Stimulated activated CD8-positive, alpha-beta memory T cell treated with anti-CD3 and anti-CD28 coated beads, Interleukin-2, amount 100 ng/mL, for 48 hours (primary cell): Measurements from ENCODE around the gene PTGR1.
"Not testable (repeated sequence)": the region's sequence is repeated elsewhere in the genome, so short reads cannot be mapped to it uniquely, and the experiment has no call there.

Experiments
- DNase-seq, 2 donors: peaks; one replicate each; pipeline ENCODE4 v3.0.0-alpha.2; 2020; ENCODE audit warnings: low read depth in 2 of 2

The PTGR1 gene

DNA sequence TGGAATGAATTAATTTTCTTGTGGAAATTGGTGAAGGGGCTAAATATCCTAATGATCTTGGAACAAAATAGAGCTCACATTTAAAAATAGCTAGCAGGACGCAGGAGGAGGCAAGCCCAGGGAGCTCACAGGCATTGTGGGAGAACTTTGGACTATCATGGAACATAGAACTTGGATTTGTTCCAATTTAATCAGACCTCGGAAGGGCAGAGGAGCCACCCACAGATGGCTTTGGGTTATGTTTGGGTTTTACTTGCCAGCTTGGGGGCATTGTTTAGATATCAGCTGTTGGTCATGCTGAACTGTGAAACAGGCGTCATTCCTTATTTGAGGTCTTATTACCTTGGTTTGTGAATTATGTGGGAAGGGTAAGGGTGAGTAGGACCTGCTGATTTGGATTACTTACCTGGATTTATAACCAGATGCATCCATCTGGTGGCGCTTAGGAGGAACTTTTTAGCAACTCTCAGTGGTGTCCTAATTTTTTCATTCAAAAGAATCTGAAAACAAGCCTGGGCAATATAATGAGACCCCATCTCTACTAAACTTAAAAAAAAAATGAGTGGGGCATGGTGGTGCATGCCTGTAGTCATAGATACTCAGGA, 14.1 kb upstream of the PTGR1 start:
- no peak for DNase-seq

DNA sequence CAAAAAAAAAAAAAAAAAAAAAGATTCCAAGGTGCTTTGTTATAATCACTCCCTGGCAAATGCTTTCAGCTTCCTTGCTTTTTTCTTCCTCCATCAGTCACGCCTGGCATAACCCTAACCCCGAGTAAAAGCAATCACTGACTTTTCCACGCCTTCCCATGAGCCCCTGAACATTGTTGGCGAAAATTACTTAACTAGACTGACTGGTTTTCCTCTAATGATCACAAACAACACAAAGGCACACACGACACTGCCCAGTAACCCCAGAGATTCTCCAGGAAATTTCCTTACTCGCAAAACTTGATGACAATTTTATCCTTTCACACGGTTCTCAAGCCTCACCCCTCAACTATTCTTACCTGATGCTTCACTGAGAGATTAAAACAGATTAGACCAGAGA, 11.4 kb upstream of the PTGR1 start:
- no peak for DNase-seq

DNA sequence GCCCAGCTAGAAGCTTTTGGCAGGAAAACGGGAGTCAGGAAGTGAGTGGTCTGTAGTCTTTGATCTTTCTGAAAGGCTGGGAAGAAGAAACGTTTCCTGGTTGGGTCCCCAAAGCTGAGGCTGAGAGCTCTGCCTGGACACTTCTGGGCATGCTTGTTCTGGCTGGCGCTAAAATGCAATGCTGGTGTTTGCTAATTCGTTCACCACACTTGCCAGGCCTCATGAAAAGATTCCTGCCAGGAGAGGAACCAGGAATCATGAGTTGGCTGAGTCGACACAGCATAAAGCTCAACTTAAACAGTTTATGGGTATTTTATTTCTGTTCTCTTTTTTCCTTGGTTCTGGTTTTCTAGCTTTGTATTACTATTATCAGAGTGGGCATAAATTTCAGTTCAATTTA, 10.7 kb upstream of the PTGR1 start:
- no peak for DNase-seq

DNA sequence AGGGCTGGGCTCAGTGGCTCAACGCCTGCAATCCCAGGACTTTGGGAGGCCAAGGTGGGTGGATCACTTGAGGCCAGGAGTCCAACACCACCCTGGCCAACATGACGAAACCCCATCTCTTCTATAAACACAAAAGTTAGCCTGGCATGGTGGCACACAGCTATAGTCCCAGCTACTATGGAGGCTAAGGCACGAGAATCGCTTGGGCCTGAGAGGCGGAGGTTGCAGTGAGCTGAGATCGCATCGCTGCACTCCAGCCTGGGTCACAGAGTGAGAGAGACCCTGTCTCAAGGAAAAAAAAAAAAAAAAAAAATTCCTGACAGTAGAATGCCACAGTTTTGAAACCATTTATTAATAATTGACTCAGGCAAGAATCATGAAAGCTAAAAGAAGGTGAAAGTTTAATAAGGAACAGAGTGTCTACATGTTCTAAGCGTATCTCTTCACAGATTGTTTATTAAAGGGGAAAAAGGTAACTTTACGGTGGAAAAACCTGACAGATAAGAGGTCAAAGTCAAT, 5.7 kb upstream of the PTGR1 start:
- DNase-seq = no peak

DNA sequence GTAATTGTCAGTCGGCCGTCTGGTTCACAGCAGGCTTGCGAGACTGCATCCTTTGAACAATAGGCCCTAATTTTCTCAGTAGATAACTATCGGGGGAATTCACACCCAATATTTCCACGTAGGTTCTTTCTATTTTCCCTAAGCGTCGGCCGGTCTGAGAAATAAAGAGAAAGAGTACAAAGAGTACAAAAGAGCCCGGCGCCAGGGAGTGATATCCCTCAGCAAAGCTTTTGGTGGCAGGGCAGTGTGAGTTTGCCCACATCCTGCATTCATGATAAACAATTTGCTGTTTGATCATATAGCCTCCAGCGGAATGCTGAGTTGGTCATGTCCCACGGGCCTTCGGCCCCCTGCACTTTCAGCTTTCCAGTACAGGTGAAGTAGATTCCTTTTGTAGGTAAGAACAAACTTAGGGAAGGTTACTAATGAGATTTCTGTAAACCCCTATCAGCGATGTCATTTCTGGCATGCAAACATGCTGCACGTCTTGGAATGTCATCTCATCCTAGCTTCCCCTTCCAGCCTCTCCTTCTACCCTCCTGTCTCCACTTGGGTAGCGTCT, 4.7 kb upstream of the PTGR1 start:
- DNase-seq = no peak

DNA sequence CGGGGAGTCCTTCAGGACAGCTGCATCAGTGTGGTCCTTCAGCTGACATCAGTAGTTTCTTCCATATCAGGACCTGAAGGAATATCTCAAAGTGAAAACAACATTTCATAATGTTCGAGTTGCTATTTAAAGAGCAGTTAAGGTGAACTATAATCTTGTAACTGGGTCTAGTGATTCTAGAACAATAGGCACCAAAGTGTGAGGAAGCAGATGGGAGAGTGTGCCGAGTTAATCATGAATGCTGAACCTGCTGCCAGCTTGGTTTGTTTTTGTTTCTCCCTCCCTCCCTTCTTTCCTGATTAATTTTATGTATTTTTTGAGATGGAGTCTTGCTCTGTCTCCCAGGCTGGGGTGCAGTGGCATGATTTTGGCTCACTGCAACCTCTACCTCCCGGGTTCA, 3.6 kb upstream of the PTGR1 start:
- no peak for DNase-seq

DNA sequence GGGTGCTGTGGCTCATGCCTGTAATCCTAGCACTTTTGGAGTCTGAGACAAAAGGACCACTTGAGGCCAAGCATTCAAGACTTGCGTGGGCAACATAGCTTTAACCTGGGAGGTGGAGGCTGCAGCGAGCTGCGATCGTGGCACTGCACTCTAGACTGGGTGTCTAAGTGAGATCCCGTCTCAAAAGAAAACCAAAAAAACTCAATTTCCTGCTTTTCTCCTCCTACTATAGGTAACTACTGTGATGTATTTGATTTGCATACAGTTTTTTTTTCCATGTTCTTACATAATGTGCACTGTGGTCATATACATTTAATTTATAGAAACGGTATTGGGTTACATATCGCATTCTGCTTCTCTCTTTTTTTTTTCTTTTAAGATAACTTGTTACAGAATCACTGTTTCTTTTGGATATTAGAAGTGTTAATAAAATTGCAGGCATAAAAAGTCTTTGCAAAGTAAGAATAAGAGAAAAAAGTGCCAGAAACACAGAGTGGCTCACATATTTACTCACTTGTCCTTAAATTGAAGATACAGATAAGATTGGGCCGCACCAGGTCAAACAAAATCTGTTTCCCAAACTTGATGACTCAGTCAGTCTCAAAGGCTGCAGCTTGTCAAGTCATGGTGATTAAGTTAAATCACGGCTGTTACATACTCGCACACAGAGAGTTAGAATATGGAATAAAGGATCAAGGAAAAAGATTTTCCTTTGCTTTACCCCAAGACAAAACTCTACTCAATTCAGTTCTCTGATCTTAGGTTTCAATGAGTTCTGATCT, 2.0 kb upstream of the PTGR1 start:
- no peak for DNase-seq

DNA sequence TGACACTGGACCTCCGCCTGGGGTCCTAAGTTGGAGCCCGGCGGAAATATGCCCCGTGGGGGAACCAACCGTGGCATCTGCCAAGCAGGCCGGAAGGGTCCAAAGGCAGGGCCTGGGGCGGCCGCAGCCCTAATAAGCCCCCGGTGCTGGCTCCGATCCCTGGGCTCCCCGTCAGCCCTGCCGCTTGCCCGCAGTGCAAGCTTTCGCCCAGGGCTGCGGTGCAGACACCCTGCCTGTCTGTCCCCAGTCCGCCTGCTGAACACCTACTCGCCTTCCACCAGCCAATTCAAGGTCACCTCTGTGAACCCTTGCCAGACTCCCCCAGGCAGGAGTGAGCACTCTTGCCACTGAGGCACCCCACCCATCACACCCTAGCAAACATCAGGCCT, 502 bp upstream of the PTGR1 start:
- no peak for DNase-seq

DNA sequence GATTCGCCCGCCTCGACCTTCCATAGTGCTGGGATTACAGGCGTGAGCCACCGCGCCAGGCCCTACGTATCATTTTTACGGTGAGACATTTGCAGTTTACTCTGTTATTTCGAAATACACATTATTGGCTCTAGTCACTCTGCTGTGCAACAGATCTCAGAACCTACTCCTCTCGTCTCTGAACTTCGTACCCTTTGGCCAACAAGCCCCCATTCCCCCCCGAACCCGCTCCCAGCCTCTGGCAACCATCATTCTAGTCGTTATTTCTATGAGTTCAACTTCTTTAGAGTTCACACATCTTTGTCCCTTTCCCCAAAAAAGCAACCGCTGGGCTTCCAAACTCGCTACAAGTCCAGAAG, 735 bp downstream of the PTGR1 start:
- no peak for DNase-seq

DNA sequence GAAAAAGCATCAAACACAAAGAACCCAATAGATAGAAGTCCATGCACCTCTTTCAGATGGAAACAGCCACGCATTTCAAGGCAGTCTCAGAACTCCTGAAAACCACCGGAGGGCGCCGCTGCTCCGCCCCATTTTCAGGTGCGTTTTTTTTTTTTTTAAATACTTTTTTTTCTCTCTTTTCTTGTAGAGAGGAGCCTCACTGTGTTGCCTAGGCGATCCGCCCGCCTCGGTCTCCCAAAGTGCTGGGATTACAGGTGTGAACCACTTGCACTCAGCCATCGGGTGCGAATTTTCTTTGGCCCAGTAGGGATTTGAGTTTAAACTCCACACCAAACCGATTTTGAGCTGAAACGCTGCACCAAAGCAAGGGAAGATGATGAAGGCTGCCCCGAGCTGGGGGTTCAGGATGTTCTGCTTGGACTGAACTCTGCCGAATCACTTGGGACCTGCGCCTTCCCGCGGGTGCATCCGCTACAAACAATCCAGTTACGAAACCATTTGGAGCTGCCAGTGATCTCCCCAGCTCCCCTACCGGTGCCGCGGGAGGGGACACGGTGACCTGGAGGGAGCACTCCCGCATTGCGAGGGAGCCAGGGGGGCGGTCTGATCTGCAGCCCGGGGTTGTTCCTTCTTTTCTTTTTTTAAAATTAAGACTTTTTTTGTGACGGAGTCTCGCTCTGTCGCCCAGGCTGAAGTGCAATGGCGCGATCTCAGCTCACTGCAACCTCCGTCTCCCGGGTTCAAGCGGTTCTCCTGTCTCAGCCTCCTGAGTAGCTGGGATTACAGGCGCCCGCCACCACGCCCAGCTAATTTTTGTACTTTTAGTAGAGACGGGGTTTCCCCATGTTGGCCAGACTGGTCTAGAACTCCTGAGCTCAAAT, 1.4 kb downstream of the PTGR1 start:
- peak; percentile 11 to 28 for DNase-seq

DNA sequence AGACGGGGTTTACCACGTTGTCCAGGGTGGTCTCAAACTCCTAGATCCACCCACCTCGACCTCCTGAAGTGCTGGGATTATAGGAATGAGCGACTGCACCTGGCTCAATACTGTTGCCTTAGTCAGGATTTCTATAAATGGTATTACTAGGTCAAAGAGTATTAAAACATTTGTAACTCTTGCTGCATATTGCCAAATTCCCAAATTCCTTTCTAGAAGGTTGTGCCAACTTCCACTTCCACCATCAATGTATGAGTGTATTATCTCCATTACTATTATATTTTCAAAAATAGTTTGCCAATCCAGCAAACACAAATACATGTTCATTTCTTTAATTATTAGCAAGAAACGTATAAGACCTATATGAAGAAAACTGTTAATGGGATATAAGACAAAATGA, 10.6 kb downstream of the PTGR1 start:
- DNase-seq = no peak

DNA sequence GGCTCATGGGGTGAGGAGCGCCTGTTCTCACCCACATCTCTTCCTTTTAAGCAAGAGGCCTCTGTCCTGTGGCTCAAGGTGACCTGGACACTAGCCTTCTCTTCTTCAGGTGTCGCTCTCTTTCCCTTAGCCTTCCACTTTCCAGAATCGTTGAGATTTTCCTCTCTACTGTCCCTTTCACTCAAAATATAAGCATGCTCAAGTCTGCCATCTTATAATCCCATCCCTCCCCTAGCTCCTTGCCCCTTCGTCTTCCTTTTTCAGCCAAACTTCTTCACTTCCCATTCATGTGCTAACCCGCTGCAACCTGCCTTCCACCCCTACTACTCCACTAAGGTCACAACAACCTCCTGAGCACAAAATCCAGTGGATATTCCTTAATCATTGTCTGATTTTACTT, 13.1 kb downstream of the PTGR1 start:
- DNase-seq = no peak

DNA sequence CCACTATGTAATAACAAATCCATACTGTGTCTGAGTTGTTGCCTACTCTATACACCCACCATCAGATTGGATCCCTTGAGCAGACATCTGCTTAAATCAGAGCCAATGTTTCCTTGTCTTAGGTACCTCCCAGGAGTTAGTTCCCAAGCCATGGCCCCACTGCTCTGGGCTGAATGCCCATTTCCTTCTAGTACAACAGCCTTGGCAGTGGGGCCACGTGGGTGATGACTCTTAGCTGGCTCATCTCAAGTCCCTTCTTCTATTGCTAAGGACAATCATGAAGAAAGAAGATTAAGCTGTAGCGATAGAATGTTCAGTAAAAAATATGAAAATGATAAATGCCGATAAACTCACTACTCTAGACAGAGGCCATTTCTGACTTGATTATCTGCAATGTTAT, 16.6 kb downstream of the PTGR1 start:
- DNase-seq = no peak

DNA sequence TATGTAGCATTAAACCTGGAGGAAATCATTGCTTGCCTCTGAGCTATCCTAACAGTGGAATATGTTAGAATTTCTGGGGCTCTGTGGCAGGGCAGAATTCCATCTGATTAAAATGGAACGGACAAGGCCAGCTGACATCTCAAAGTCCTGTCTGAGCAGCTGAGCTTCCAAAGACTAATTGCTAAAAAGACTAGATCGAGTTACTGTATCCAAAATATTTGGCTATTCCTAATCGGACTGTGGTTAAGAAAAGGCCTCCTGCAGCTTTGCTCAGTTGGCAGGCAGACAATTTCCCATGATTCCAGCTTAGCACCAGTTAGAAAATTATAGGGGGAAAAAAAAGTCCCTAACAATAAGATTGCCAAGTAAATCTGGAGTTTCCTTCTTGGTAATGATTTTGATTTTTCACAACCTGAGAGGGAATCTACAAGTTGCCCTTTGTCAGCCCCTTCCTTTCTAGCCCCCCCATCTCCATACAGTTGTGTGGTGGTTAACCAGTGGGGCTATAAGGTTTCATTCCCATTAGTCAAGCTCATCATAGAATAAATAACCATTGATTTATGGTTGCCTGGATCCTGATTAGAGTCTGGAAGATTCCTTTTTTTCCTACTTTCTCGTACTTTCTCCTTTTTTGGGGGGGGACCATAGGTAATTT, 26.4 kb downstream of the PTGR1 start:
- no peak for DNase-seq

DNA sequence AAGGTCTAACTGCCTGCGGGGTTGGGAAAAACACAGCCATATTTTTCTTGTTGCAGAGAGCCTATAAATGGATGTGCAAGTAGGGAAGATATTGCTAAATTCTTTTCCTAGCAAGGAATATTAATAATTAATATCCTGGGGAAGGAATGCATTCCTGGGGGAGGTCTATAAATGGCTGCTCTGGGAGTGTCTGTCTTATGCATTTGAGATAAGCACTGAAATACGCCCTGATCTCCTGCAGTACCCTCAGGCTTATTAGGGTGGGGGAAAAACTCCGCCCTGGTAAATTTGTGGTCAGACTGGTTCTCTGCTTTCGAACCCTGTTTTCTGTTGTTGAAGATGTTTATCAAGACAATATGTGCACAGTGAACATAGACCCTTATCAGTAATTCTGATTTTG, 31.3 kb downstream of the PTGR1 start:
- DNase-seq = not testable (repeated sequence)

DNA sequence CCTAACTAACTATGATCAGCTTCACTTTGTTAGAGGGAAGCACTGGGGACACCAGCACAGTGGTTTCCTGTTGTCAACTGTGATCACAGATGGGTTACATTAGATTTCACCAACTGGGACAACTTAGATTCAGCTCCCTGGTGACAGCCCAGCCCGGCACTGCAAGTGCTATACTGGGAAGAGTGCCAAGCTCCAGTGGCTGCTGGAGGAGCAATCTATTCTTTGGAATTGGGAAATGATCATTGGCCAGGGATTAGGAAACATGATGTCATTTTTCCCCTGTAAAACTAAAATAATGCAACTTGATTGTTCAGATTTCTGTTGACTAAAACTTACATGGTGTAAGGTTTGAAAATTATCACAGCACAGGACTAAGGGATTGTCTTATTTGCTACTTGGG, 33.2 kb downstream of the PTGR1 start:
- no peak for DNase-seq

DNA sequence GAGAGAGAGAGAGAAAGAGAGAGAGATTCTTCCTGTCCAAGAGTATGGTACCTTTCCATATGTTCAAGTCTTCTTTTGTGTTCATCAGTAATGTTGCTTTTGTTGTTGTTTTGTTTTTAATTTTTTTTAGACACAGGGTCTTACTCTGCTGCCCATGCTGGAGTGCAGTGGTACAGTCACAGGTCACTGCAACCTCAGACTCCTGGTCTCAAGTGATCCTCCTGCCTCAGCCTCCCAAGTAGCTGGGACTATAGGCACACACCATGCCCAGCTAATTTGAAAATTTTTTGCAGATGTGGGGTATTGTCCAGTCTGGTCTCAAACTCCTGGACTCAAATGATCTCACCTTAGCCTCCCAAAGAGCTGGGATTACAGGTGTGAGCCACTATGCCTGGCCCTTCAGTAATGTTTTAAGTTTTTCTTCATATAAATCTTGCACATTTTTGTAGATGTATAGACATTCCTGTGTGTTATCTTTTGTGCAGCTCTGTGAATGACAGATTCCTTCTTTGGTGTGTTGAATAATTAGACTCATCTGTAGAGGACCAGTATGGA, 38.2 kb downstream of the PTGR1 start:
- DNase-seq = no peak

DNA sequence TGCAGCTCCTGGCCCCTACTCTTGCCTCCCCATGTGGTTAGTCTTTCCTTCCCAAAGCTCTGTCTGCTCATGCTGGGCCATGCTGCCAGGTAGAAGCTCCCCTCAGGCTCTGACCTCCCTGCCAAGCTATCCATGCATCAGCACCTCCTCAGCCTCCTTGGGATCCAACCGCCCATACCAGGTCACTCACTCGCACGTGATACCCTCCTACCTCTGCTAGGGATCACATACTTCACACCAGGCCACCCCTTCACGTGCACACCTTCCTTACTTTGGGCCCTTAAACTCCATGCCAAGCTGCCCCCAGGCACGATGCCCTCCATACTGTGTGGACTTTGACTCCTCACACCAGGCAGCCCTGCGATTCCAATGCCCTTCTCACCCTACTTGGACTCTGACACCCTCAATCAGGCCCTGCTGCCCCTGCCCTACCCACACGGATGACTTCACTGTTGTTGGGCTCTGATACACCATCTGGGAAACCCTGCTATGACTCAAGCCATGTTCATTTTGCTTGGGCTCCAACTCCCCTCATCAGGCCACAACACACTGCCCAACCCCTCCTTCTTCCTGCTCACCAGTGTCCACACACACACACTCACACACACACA, 40.3 kb downstream of the PTGR1 start:
- no peak for DNase-seq

DNA sequence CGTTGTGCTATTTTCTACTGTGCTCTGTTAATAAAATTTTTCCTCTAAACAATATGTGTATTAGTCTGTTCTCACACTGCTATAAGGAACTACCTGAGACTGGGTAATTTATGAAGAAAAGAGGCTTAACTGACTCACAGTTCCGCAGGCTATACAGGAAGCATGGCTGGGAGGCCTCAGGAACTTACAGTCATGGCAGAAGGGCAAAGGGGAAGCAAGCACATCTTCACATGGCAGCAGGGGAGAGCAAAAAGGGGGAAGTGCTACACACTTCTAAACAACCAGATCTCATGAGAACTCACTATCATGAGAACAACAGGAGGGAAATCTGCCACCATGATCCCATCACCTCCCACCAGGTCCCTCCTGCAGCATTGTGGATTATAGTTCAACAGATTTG, 44.0 kb downstream of the PTGR1 start:
- DNase-seq = not testable (repeated sequence)

DNA sequence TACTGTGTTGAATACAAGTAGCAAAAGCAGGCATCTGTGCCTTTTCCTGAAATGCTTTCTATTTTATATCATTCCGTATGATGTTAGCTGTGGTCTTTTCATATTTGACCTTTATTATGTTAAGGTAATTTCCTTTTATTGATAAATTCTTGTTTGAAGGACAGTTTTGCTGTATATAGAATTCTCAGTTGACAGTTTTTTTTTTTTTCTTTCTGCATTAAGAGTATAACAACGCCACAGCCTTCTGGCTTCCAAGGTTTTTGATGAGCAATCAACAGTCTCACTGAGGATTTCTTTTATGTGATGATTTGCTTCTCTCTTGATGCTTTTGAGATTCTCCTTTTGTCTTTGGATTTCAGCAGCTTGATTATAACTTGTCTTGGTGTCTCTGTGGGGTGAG, 50.8 kb downstream of the PTGR1 start:
- no peak for DNase-seq
